Prostate gland (tissue), 2 donors: ENCODE data around the gene C19orf33.

Experiments
- POLR2A ChIP-seq: fragments of 450-650 bp; IDR thresholded peaks from one replicate; pipeline ENCODE4 v1.6.1; 2016; ENCODE audit warnings: antibody characterized with exemption, mild to moderate bottlenecking
- POLR2AphosphoS5 ChIP-seq: sonication (generic); formaldehyde crosslinking; IDR thresholded peaks from one replicate; pipeline ENCODE4 v1.6.1; 2017; ENCODE audit warnings: antibody characterized with exemption
- TF ChIP-seq, protein P1 (sequence below), 4 experiments: fragments of 200-600 bp in 2 of 4; fragments of 450-650 bp in 2 of 4; sonication (generic) in 2 of 4; IDR thresholded peaks; 1 replicate in 3 of 4; 2 replicates in 1 of 4; pipeline ENCODE4 v1.5.1; 2016 to 2019; ENCODE audit warnings: antibody characterized with exemption in 4 of 4, mild to moderate bottlenecking in 2 of 4, moderate library complexity in 2 of 4

DNA sequence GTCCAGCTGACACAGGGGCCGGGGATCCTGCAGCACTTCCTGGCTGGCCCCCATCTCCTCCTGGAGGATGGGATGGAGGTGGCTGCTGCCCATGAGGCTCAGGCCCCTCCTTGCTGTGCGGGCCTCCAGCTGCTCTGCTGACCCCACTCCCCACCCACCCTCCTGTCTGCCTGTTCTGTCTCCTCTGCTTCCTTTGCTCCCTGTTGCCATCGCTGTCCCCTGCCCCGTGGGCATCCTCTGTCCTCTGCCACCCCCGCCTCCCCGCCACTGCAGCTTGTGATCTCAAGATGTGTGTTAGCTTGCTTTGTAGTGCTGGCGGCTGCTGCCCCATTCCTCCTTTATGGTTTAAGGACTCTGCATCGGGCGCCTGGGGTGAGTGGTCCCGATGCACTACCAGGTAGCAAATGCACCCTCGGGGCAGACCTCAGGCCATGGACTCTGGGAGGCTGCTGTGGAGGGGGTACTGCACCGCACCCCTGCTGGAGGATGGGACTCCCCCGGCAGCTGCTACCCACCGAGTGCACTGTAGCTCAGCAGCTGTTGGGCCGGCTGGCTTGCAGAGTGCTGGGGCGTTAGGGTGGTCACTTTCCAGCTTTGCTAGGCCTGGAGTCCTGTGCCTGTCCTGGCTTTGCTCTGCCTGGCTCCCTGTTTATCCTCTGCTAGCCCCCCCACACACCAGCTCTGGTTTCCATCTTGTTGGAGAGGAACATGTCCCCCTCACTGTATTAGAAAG lies 15.8 kb upstream of the C19orf33 start:
- TF ChIP-seq, protein P1, sequence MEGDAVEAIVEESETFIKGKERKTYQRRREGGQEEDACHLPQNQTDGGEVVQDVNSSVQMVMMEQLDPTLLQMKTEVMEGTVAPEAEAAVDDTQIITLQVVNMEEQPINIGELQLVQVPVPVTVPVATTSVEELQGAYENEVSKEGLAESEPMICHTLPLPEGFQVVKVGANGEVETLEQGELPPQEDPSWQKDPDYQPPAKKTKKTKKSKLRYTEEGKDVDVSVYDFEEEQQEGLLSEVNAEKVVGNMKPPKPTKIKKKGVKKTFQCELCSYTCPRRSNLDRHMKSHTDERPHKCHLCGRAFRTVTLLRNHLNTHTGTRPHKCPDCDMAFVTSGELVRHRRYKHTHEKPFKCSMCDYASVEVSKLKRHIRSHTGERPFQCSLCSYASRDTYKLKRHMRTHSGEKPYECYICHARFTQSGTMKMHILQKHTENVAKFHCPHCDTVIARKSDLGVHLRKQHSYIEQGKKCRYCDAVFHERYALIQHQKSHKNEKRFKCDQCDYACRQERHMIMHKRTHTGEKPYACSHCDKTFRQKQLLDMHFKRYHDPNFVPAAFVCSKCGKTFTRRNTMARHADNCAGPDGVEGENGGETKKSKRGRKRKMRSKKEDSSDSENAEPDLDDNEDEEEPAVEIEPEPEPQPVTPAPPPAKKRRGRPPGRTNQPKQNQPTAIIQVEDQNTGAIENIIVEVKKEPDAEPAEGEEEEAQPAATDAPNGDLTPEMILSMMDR (IDR thresholded peaks at IDR 0.05), result no peak
- TF ChIP-seq POLR2AphosphoS5 (no peak), POLR2A (no peak)
